GM21825 (cell line): Measurements from ENCODE around the gene LSM4.
A peak's percentile ranks its signal among the peaks of the same experiment; 100 is the strongest.

Source experiments
- ATAC-seq: cut with Tn5 transposase; IDR thresholded peaks from one replicate; pipeline ENCODE4 v1.9.1; 2021; ENCODE audit warnings: mild to moderate bottlenecking, moderate library complexity; ENCODE audit not compliant: unreplicated experiment

LSM4 gene

GRCh38 chr19:18292810-18293641 lies 29.9 kb downstream of the LSM4 start:
- no peak for ATAC-seq

- no peak for ATAC-seq
These were observed 30.4 kb downstream of the LSM4 start for GRCh38 chr19:18292462-18292809.

- peak; percentile 42 for ATAC-seq
These were observed 31.1 kb downstream of the LSM4 start for GRCh38 chr19:18291590-18292461.

GRCh38 chr19:18291019-18291524 lies 31.8 kb downstream of the LSM4 start:
- peak; percentile 1 for ATAC-seq

- ATAC-seq, result peak; percentile 27
These were observed 32.4 kb downstream of the LSM4 start for GRCh38 chr19:18290302-18291018.

- peak; percentile 5 for ATAC-seq
These were observed 33.2 kb downstream of the LSM4 start for GRCh38 chr19:18289471-18290301.

- no peak for ATAC-seq
These were observed 34.8 kb downstream of the LSM4 start for GRCh38 chr19:18287836-18288772.

DNA sequence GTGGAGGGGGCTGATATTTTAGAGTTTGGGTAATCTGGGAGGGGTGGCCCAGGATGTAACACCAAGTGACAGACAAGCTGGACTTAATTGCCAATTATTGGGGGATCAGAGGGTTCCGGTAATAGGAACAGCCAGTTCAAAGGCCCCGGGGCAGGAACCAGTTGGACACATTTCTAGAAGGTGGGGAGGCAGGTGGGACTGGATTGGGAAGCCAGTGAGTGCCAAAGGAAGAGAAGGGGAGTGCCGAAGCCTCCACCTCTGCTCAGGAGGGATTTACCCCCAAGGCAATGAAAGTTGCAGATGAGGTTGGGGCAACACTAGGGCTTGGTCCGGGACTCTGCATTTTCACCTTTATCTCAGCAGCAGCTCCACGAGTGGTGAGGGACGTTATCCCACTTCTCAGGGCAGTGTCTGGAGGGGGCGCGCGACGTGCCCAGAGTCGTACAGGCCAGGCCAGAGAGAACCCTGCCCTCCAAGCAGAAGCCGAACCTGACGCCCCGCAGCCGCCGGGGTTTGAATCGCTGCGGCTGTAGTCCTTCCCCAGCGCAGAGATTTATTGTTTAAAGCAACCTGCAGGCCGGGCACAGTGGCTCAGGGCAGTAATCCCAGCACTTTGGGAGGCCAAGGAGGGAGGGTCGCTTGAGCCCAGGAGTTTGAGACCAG lies 35.8 kb downstream of the LSM4 start:
- no peak for ATAC-seq

GRCh38 chr19:18284712-18285360 lies 38.0 kb downstream of the LSM4 start:
- ATAC-seq, result no peak

- no peak for ATAC-seq
These were observed 39.5 kb downstream of the LSM4 start for GRCh38 chr19:18283338-18283737.

- no peak for ATAC-seq
These were observed 40.1 kb downstream of the LSM4 start for GRCh38 chr19:18282788-18283141.

GRCh38 chr19:18282021-18282787 lies 40.7 kb downstream of the LSM4 start:
- no peak for ATAC-seq

DNA sequence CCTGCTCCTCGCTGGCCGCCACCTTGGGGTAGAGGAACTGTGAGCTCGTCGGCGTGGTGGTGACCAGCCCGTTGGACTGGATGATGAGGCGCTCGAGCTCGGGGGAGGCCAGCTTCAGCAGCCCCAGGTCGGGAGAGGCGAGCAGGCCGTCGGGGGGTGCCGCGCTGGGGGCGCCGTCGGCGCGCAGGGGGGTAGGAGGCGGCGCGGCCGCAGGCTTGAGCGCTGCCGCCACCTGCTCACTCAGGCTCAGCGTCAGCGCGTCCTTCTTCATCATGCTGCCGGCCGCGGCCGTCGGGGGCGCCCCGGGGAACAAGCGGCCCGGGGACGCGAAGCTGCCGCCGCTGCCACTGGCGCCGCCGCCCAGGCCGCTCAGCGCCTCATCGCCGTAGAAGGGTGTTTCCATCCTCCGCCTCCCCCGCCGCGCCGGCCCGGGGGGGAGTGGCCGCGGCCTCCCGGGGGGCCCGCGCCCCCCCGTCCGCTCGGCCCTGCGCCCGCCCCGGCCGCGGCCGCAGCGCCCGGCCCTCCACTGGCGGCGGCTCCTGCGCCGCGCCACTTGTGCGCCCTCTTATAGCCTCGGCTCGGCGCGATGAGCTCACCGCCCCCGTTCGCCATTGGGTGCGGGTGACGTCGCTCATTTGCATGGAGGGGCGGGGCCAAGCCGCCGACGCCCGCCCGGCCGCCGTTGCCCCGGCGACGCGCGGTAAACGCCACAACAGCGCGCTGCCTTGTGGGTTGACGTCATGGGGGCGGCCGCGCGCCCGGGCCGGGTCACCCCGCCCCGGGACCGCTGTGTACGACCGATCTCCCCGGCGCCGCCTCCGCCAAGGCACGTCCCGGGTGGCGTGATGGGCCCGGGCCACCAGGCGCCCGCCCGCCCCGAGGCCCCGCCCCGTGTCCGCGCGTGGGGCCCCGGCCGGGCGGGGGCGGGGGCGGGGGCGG lies 41.5 kb downstream of the LSM4 start, which contains the start of gene JUND:
TSS of gene JUND (minus strand) at position 541 of the 939 bp plus-strand sequence. CDS start at position 403, 138 bp downstream.
- ATAC-seq, result peak; percentile 59

GRCh38 chr19:18280247-18281081 lies 42.4 kb downstream of the LSM4 start:
- ATAC-seq, result peak; percentile 14

- no peak for ATAC-seq
These were observed 43.2 kb downstream of the LSM4 start for GRCh38 chr19:18279516-18280246.
